ENCODE data around the gene PON3. TPM values are rescaled to one million over a fixed set of nuclear protein-coding genes. Genes with fewer than 3 reads are reported as not detected.

The PON3 gene
- total and polyA plus RNA-seq, 2 experiments from 2014 or later: 1.4 to 1.6 TPM

DNA sequence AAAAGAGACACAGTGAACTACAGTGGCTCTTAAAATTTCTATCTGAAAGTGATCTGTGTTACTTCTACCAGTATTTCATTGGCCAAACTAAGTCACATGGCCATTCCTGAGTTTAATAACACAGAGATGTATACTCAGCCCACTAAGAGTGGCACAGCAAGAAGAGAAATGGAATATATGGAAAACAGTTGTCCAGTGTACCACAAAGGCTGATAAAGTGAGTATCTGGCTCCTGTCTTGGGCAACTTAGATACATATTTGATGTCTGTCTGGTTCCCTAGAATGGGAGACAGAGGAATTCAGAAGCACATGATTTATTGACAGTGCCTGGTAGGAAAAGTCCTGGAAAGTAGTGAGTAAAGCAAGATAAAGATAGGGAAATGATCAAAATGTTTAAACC lies 61.7 kb downstream of the PON3 start:
- Histone ChIP-seq H3K9me2 (ENCODE audit: insufficient read depth) (no peaks in the 10 kb centered on the region), H2AFZ (no peak overlapping the region), H3K79me2 (replicated peaks; ENCODE audit: insufficient read depth) (no peaks in the 10 kb centered on the region), H3K27me3 (ENCODE audit: insufficient read depth) (no peaks in the 10 kb centered on the region), H3F3A (replicated peaks; ENCODE audit: low read depth) (no peaks in the 10 kb centered on the region), H4K20me1 (replicated peaks; ENCODE audit: insufficient read depth) (no peaks in the 10 kb centered on the region), H3K4me3 (no peak overlapping the region), H3K36me3 (ENCODE audit: insufficient read depth) (no peaks in the 10 kb centered on the region), H3K27ac (ENCODE audit: low read depth) (no peak overlapping the region), H3K4me2 (no peak overlapping the region), H3K4me1 (ENCODE audit: insufficient read depth) (0 out of 2 replicates have a peak, but pooled peaks cover 3% of the 10 kb centered on the region)
- Mint-ChIP-seq H3K4me3 (no peak overlapping the region), H3K27me3 (ENCODE audit: insufficient read depth, low read depth, poor library complexity) (no peaks in the 10 kb centered on the region), H3K27ac (no peak overlapping the region), H3K9me3 (no peaks in the 10 kb centered on the region), H3K36me3 (ENCODE audit: low read depth) (no peaks in the 10 kb centered on the region), H3K4me1 (peaks cover 10% of the 10 kb centered on the region; the same call in 2 of the 3 replicates)
- TF ChIP-seq, protein P1, sequence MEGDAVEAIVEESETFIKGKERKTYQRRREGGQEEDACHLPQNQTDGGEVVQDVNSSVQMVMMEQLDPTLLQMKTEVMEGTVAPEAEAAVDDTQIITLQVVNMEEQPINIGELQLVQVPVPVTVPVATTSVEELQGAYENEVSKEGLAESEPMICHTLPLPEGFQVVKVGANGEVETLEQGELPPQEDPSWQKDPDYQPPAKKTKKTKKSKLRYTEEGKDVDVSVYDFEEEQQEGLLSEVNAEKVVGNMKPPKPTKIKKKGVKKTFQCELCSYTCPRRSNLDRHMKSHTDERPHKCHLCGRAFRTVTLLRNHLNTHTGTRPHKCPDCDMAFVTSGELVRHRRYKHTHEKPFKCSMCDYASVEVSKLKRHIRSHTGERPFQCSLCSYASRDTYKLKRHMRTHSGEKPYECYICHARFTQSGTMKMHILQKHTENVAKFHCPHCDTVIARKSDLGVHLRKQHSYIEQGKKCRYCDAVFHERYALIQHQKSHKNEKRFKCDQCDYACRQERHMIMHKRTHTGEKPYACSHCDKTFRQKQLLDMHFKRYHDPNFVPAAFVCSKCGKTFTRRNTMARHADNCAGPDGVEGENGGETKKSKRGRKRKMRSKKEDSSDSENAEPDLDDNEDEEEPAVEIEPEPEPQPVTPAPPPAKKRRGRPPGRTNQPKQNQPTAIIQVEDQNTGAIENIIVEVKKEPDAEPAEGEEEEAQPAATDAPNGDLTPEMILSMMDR (conservative IDR thresholded peaks at IDR 0.05; ENCODE audit: low read depth in 2 of 2): no peak
- TF ChIP-seq EZH2 (IDR thresholded peaks at IDR 0.05; ENCODE audit: low read depth, unreplicated experiment): no peak
- TF ChIP-seq, protein P2, sequence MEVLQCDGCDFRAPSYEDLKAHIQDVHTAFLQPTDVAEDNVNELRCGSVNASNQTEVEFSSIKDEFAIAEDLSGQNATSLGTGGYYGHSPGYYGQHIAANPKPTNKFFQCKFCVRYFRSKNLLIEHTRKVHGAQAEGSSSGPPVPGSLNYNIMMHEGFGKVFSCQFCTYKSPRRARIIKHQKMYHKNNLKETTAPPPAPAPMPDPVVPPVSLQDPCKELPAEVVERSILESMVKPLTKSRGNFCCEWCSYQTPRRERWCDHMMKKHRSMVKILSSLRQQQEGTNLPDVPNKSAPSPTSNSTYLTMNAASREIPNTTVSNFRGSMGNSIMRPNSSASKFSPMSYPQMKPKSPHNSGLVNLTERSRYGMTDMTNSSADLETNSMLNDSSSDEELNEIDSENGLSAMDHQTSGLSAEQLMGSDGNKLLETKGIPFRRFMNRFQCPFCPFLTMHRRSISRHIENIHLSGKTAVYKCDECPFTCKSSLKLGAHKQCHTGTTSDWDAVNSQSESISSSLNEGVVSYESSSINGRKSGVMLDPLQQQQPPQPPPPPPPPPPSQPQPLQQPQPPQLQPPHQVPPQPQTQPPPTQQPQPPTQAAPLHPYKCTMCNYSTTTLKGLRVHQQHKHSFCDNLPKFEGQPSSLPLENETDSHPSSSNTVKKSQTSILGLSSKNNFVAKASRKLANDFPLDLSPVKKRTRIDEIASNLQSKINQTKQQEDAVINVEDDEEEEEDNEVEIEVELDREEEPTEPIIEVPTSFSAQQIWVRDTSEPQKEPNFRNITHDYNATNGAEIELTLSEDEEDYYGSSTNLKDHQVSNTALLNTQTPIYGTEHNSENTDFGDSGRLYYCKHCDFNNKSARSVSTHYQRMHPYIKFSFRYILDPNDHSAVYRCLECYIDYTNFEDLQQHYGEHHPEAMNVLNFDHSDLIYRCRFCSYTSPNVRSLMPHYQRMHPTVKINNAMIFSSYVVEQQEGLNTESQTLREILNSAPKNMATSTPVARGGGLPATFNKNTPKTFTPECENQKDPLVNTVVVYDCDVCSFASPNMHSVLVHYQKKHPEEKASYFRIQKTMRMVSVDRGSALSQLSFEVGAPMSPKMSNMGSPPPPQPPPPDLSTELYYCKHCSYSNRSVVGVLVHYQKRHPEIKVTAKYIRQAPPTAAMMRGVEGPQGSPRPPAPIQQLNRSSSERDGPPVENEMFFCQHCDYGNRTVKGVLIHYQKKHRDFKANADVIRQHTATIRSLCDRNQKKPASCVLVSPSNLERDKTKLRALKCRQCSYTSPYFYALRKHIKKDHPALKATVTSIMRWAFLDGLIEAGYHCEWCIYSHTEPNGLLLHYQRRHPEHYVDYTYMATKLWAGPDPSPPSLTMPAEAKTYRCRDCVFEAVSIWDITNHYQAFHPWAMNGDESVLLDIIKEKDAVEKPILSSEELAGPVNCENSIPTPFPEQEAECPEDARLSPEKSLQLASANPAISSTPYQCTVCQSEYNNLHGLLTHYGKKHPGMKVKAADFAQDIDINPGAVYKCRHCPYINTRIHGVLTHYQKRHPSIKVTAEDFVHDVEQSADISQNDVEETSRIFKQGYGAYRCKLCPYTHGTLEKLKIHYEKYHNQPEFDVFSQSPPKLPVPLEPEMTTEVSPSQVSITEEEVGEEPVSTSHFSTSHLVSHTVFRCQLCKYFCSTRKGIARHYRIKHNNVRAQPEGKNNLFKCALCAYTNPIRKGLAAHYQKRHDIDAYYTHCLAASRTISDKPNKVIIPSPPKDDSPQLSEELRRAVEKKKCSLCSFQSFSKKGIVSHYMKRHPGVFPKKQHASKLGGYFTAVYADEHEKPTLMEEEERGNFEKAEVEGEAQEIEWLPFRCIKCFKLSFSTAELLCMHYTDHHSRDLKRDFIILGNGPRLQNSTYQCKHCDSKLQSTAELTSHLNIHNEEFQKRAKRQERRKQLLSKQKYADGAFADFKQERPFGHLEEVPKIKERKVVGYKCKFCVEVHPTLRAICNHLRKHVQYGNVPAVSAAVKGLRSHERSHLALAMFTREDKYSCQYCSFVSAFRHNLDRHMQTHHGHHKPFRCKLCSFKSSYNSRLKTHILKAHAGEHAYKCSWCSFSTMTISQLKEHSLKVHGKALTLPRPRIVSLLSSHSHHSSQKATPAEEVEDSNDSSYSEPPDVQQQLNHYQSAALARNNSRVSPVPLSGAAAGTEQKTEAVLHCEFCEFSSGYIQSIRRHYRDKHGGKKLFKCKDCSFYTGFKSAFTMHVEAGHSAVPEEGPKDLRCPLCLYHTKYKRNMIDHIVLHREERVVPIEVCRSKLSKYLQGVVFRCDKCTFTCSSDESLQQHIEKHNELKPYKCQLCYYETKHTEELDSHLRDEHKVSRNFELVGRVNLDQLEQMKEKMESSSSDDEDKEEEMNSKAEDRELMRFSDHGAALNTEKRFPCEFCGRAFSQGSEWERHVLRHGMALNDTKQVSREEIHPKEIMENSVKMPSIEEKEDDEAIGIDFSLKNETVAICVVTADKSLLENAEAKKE (CRISPR knock-in tag; IDR thresholded peaks at IDR 0.05): no peak
- TF ChIP-seq ZNF331 (CRISPR knock-in tag; IDR thresholded peaks at IDR 0.05; ENCODE audit: low read depth): no peak
- TF ChIP-seq, protein P3, sequence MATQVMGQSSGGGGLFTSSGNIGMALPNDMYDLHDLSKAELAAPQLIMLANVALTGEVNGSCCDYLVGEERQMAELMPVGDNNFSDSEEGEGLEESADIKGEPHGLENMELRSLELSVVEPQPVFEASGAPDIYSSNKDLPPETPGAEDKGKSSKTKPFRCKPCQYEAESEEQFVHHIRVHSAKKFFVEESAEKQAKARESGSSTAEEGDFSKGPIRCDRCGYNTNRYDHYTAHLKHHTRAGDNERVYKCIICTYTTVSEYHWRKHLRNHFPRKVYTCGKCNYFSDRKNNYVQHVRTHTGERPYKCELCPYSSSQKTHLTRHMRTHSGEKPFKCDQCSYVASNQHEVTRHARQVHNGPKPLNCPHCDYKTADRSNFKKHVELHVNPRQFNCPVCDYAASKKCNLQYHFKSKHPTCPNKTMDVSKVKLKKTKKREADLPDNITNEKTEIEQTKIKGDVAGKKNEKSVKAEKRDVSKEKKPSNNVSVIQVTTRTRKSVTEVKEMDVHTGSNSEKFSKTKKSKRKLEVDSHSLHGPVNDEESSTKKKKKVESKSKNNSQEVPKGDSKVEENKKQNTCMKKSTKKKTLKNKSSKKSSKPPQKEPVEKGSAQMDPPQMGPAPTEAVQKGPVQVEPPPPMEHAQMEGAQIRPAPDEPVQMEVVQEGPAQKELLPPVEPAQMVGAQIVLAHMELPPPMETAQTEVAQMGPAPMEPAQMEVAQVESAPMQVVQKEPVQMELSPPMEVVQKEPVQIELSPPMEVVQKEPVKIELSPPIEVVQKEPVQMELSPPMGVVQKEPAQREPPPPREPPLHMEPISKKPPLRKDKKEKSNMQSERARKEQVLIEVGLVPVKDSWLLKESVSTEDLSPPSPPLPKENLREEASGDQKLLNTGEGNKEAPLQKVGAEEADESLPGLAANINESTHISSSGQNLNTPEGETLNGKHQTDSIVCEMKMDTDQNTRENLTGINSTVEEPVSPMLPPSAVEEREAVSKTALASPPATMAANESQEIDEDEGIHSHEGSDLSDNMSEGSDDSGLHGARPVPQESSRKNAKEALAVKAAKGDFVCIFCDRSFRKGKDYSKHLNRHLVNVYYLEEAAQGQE (IDR thresholded peaks at IDR 0.05; ENCODE audit: unreplicated experiment): no peak
- TF ChIP-seq NANOG (IDR thresholded peaks at IDR 0.05; ENCODE audit: borderline replicate concordance): no peak
- no peak for TF ChIP-seq EZH2phosphoT487 (IDR thresholded peaks at IDR 0.05; ENCODE audit: unreplicated experiment)
- TF ChIP-seq, protein P4, sequence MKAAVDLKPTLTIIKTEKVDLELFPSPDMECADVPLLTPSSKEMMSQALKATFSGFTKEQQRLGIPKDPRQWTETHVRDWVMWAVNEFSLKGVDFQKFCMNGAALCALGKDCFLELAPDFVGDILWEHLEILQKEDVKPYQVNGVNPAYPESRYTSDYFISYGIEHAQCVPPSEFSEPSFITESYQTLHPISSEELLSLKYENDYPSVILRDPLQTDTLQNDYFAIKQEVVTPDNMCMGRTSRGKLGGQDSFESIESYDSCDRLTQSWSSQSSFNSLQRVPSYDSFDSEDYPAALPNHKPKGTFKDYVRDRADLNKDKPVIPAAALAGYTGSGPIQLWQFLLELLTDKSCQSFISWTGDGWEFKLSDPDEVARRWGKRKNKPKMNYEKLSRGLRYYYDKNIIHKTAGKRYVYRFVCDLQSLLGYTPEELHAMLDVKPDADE (IDR thresholded peaks at IDR 0.05): no peak
- TF ChIP-seq POLR2AphosphoS5 (IDR thresholded peaks at IDR 0.05; ENCODE audit: low read depth): no peak
- no peak for TF ChIP-seq CREB1 (CRISPR knock-in tag; IDR thresholded peaks at IDR 0.05; ENCODE audit: low read depth)
- TF ChIP-seq ZNF114 (CRISPR knock-in tag; IDR thresholded peaks at IDR 0.05): no peak
- no peak for TF ChIP-seq JUNB (IDR thresholded peaks at IDR 0.05; ENCODE audit: unreplicated experiment)
- no peak for TF ChIP-seq STAT1 (IDR thresholded peaks at IDR 0.05; ENCODE audit: unreplicated experiment)
- DNase-seq (ENCODE audit: low spot score): no peak
- ATAC-seq: no peak
